Medulla oblongata (tissue), 1 donor: ENCODE measurements around the gene REV3L.
"Not testable (repeated sequence)": the region's sequence is repeated elsewhere in the genome, so short reads cannot be mapped to it uniquely, and the experiment has no call there.

Experiments
- DNase-seq: peaks from one replicate; pipeline ENCODE4 v3.0.0-alpha.2; 2015; ENCODE audit errors: extremely low spot score

Gene REV3L

DNA sequence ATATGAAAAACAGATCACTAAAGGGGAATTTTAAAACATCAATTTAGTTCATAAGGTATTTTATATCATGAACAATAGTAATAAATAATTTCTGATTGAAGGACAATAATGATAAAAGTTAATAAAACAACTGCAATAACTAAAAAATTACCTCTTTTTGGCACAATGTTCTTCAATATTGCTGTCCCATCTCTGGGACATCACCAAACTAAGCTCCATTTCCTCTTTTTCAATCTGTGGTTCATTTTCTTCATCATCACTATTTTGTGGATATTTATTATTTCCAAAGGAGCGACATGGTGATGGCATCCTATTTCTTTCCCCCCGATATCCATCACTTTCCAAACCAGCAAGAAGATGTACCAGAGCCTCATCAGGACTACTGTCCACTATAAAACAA lies 103.2 kb downstream of the REV3L start:
- DNase-seq = no peak

DNA sequence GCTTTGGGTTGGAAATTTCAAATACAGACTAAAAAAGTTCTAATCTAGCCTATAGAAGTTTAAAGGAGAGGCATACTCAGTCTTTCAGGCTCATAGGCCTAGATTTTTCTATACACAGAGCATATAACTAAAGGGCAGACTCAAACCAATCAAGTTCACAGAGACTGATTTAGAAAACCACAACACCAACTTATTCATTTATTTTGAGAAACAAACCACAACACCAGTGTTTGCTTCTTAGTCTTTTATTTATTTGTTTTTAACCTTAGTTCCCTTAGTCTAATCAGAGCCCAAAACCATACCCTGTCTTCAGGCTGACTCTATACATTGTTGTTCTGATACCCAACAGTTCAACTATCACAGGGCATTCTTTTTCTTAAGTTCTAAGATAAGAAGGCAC lies 103.7 kb downstream of the REV3L start:
- DNase-seq = no peak

- DNase-seq = no peak
Measured at GRCh38 chr6:111377558-111378120, 105.4 kb downstream of the REV3L start.

- peak; percentile 18 for DNase-seq
Measured at GRCh38 chr6:111367393-111368088, 115.5 kb downstream of the REV3L start.

DNA sequence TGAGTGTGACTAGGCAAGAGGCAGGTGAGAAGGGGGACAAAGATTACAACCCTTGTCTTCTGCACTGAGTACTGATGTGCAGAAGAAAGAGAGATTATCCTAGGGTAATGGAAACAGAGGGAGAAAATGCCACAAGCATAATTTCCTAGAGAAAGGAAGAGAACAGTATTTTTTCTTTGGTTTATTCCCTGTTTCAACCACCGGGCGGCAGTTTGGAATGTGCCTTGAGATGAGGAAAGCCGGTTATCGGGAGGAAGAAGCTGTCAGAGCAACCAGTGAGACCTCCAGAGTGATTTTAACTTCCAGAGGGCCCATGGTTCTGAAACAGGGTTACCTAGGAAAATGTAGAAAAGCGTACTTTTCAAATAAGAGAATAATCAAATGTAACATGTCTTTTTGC lies 121.4 kb downstream of the REV3L start:
- peak; percentile 81 for DNase-seq

- DNase-seq = no peak
Measured at GRCh38 chr6:111358454-111358853, 124.6 kb downstream of the REV3L start.

- DNase-seq = no peak
Measured at GRCh38 chr6:111357705-111358104, 125.3 kb downstream of the REV3L start.

DNA sequence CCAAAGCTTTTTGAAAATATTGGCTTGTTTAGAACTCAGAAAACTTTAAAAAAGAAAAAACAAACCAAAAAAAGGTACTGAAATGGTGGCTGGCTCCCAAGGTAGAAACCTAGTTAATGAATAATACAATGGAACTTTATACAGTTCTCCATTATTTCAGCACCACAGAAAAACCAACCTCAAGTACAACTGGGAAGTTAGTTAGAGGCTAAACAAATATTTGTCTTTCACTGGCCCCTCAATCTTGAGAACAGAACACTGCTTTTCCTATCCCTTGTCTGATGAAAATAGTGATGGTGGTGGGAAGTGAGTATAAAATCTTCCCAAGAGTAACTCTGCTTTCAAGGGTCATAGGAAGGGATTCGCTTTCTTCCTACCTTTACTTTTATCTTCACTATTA lies 126.5 kb downstream of the REV3L start:
- no peak for DNase-seq

- DNase-seq = peak; percentile 23
Measured at GRCh38 chr6:111354758-111355555, 128.1 kb downstream of the REV3L start.

DNA sequence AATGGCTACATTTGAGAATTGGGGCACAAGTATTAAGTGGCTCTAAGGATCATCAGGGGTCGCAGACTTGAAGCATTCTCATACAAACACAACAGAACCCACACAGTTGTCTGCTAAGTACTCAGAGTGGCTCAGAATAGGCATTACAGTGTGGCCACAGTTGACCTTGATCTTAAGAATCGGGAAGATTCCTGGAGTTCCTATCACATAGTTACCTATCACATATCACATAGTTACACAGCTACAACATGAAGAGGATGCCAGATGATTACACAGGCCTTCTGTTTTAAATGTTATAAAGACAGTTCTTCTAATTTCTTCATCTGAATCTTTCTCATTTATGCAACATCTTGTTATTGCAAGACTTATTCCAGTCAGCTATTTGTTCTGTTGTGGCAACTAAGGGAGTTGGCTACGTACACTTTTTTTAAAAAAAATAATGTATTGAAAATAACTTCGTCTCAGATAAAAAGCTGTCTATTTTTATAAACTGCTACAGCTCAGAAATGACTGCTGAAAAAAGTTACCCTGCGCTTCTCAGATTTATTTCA lies 129.0 kb downstream of the REV3L start:
- no peak for DNase-seq

- DNase-seq = no peak
Measured at GRCh38 chr6:111347589-111347988, 135.4 kb downstream of the REV3L start.

DNA sequence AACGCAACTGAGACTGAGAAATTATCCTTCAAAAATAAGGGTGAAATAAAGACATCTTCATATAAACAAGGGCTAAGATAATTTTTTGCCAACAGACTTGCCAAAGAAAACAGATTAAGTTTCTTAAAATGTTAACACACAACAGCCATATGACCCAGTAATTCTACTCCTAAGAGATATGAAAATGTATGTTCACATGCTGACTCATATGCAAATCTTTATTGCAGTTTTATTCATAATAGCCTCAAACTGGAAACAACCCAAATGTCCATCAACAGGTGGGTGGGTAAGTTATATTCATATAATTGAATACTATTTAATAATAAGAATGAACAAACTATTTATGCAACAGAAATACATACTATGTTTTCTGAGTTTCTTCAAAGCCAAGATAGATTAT lies 140.1 kb downstream of the REV3L start:
- DNase-seq = no peak

DNA sequence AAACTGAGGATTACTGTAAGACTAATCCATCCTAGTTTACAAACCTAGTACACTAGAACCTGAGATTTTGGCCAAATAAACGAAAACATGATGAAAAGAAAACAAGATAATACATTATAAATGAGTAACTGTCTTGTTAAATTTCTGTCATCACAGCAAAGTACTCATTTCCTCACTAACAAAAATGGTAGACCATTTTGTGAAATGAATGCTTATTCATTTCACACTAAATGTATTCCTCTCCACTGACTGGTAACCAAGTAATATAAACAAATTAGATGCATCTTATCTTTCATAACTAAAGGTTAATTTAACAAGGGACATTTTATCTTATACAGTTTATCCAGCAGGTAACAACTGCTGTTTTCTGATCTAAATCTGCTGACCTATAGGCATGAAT lies 143.7 kb downstream of the REV3L start:
- DNase-seq = no peak

- DNase-seq = no peak
Measured at GRCh38 chr6:111338843-111339242, 144.2 kb downstream of the REV3L start.

- no peak for DNase-seq
Measured at GRCh38 chr6:111337829-111338236, 145.2 kb downstream of the REV3L start.

GRCh38 chr6:111329882-111330633 lies 153.0 kb downstream of the REV3L start:
- no peak for DNase-seq

- no peak for DNase-seq
Measured at GRCh38 chr6:111326563-111326962, 156.5 kb downstream of the REV3L start.

- no peak for DNase-seq
Measured at GRCh38 chr6:111322145-111322544, 160.9 kb downstream of the REV3L start.

- not testable (repeated sequence) for DNase-seq
Measured at GRCh38 chr6:111307950-111308349, 175.1 kb downstream of the REV3L start.

- no peak for DNase-seq
Measured at GRCh38 chr6:111307275-111307858, 175.7 kb downstream of the REV3L start.

GRCh38 chr6:111306104-111306888 lies 176.7 kb downstream of the REV3L start:
- no peak for DNase-seq
